GM12878 (cell line): Measurements from ENCODE around the gene YAP1. TPM values are rescaled to one million over a fixed set of nuclear protein-coding genes. Genes with fewer than 3 reads are reported as not detected.

Experiments used
- ATAC-seq: fragments of 200-7000 bp; cut with Tn5 transposase; 3 replicates; pipeline ENCODE4 v1.9.1; 2020; ENCODE audit warnings: mild to moderate bottlenecking, moderate library complexity
- BruUV-seq: library from RNA; stranded (reverse); fragments of 400-500 nt; replicated peaks from 2 replicates; lab custom pipeline; 2021; lab: Mats Ljungman, UMichigan
- CTCF ChIA-PET: fragments of 300-600 bp; sonication (Branson Sonifier 250); formaldehyde crosslinking; extraction: SDS; loops from one replicate; lab custom pipeline; 2021; ENCODE audit warnings: inconsistent platforms; lab: Yijun Ruan, JAX
- POLR2A ChIA-PET: fragments of 350-600 bp; formaldehyde crosslinking; extraction: SDS; loops from one replicate; lab custom pipeline; 2021; ENCODE audit warnings: inconsistent platforms; lab: Charles Lee
- RAD21 ChIA-PET: fragments of 300-600 bp; sonication (Branson Sonifier 250); formaldehyde crosslinking; loops from one replicate; lab custom pipeline; 2023; ENCODE audit warnings: antibody characterized with exemption; ENCODE audit not compliant: unreplicated experiment; lab: Charles Lee
- SMC1A ChIA-PET: fragments of 300-600 bp; sonication (Branson Sonifier 250); formaldehyde crosslinking; loops from one replicate; lab custom pipeline; 2023; ENCODE audit not compliant: unreplicated experiment, uncharacterized antibody; lab: Charles Lee
- DNase-seq: peaks from one replicate; pipeline ENCODE4 v3.0.0-alpha.2; 2011; ENCODE audit warnings: low read depth, low spot score
- FAIRE-seq: peaks from 3 replicates; lab custom pipeline; 2011; peaks lifted over from hg19 to GRCh38; lab: Jason Lieb, UNC
- H2AFZ ChIP-seq: 2 replicates; pipeline ENCODE4 v1.6.0; 2011; ENCODE audit warnings: low read depth, low read length, control low read depth; ENCODE audit not compliant: control insufficient read depth
- H3K27ac ChIP-seq: 2 replicates; pipeline ENCODE4 v1.5.1; 2011; ENCODE audit warnings: control low read depth; ENCODE audit not compliant: control insufficient read depth, insufficient read depth
- H3K27me3 ChIP-seq, 2 experiments: replicated peaks in 1 of 2; 2 replicates each; pipeline versions ENCODE4 v1.6.0 to v1.6.1; 2011; ENCODE audit warnings: low read length in 1 of 2; ENCODE audit not compliant: control insufficient read depth in 2 of 2, insufficient read depth in 2 of 2
- H3K36me3 ChIP-seq, 2 experiments: 2 replicates each; pipeline ENCODE4 v1.5.1; 2011; ENCODE audit warnings: low read length in 1 of 2; ENCODE audit not compliant: control insufficient read depth in 2 of 2, insufficient read depth in 2 of 2
- H3K4me1 ChIP-seq: 2 replicates; pipeline ENCODE4 v1.6.1; 2011; ENCODE audit warnings: mild to moderate bottlenecking, low read length, moderate library complexity, mixed read lengths; ENCODE audit not compliant: control insufficient read depth, insufficient read depth
- H3K4me2 ChIP-seq: 2 replicates; pipeline ENCODE4 v1.6.0; 2011; ENCODE audit warnings: control low read depth; ENCODE audit not compliant: control insufficient read depth, insufficient read depth
- H3K4me3 ChIP-seq: fragments of 200-600 bp; sonication (generic); 2 replicates; pipeline ENCODE4 v1.5.1; 2016
- H3K79me2 ChIP-seq: 2 replicates; pipeline ENCODE4 v1.6.0; 2011; ENCODE audit warnings: low read length; ENCODE audit not compliant: control insufficient read depth, insufficient read depth
- H3K9ac ChIP-seq: 2 replicates; pipeline ENCODE4 v1.8.0; 2011; ENCODE audit warnings: low read length, control low read depth, mixed read lengths; ENCODE audit not compliant: control insufficient read depth, insufficient read depth
- H3K9me3 ChIP-seq: replicated peaks from 3 replicates; pipeline ENCODE4 v1.5.1; 2011; ENCODE audit warnings: mild to moderate bottlenecking, low read length; ENCODE audit not compliant: control insufficient read depth, insufficient read depth
- H4K20me1 ChIP-seq: 2 replicates; pipeline ENCODE4 v1.6.0; 2011; ENCODE audit not compliant: control insufficient read depth, insufficient read depth
- BMI1 ChIP-seq: fragments of 450-650 bp; IDR thresholded peaks from 2 replicates; pipeline ENCODE4 v1.6.1; 2016; ENCODE audit warnings: mild to moderate bottlenecking, moderate library complexity, borderline replicate concordance
- CHD4 ChIP-seq: fragments of 200-600 bp; sonication (generic); IDR thresholded peaks from 2 replicates; pipeline ENCODE4 v1.6.1; 2016; ENCODE audit warnings: mild to moderate bottlenecking
- EED ChIP-seq: sonication (generic); IDR thresholded peaks from 2 replicates; pipeline ENCODE4 v1.6.1; 2016; ENCODE audit warnings: antibody characterized with exemption, low read depth
- IKZF2 ChIP-seq, 2 experiments: fragments of 450-650 bp; IDR thresholded peaks; 2 replicates each; pipeline ENCODE4 v1.6.1; 2017; ENCODE audit warnings: mild to moderate bottlenecking in 2 of 2, moderate library complexity in 2 of 2
- MEF2B ChIP-seq: fragments of 450-650 bp; IDR thresholded peaks from 2 replicates; pipeline ENCODE4 v1.6.1; 2018; ENCODE audit warnings: mild to moderate bottlenecking, moderate library complexity; ENCODE audit not compliant: partially characterized antibody, poor library complexity, severe bottlenecking
- MLLT1 ChIP-seq: fragments of 450-650 bp; IDR thresholded peaks from 2 replicates; pipeline ENCODE4 v1.6.1; 2016; ENCODE audit warnings: mild to moderate bottlenecking
- MXI1 ChIP-seq: fragments of 150-350 bp; IDR thresholded peaks from 2 replicates; pipeline ENCODE4 v1.6.1; 2011; ENCODE audit warnings: low read depth, mild to moderate bottlenecking, inconsistent platforms, low read length, improper control_type of control experiment
- NBN ChIP-seq: fragments of 450-650 bp; IDR thresholded peaks from 2 replicates; pipeline ENCODE4 v1.6.1; 2016
- PAX5 ChIP-seq: IDR thresholded peaks from 2 replicates; pipeline ENCODE4 v1.6.1; 2011; ENCODE audit warnings: low read depth, low read length, borderline replicate concordance
- PKNOX1 ChIP-seq: fragments of 450-650 bp; IDR thresholded peaks from 2 replicates; pipeline ENCODE4 v1.6.1; 2016; ENCODE audit warnings: mild to moderate bottlenecking
- RCOR1 ChIP-seq: conservative IDR thresholded peaks from 2 replicates; pipeline ENCODE4 v1.6.1; 2012; ENCODE audit warnings: low read depth, low read length, improper control_type of control experiment
- STAT3 ChIP-seq: IDR thresholded peaks from 2 replicates; pipeline ENCODE4 v1.6.1; 2011; ENCODE audit warnings: low read depth, low read length, improper control_type of control experiment
- SUPT20H ChIP-seq: IDR thresholded peaks from 2 replicates; pipeline ENCODE4 v1.6.1; 2011; ENCODE audit warnings: low read depth, mild to moderate bottlenecking, low read length, moderate library complexity, borderline replicate concordance; ENCODE audit not compliant: control insufficient read depth
- ZNF274 ChIP-seq: IDR thresholded peaks from one replicate; pipeline ENCODE4 v1.8.0; 2011; ENCODE audit not compliant: insufficient read length, insufficient read depth
- WGBS: methylation state at CpG from one replicate; pipeline ENCODE4 v1.1.6; 2016; ENCODE audit warnings: low lambda C conversion rate; ENCODE audit not compliant: insufficient replicate concordance, insufficient coverage; ENCODE audit errors: missing lambda C conversion rate; 5-methylcytosine and 5-hydroxymethylcytosine counted together
- in situ Hi-C: fragments of 300-500 bp; cut with MboI; formaldehyde crosslinking; loops from 9 replicates; pipeline ENCODE4 v1.14.3; 2018; ENCODE audit warnings: mixed read lengths
- intact Hi-C: fragments of 100-400 bp; cut with micrococcal nuclease; formaldehyde crosslinking; loops from one replicate; pipeline ENCODE4 v1.14.2; 2022; ENCODE audit not compliant: unreplicated experiment
- polyA plus RNA-seq, 11 experiments: library from polyadenylated mRNA; depleted of rRNA in 4 of 11; unstranded in 6 of 11; stranded (reverse) in 5 of 11; fragments of >200 nt; fragmentation: Nextera tagmentation in 4 of 11; fragmentation: Illumina TruSeq in 1 of 11; extraction: Ambion mirVana in 4 of 11; extraction: Trizol in 1 of 11; gene quantifications; 1 replicate in 1 of 11; 2 replicates in 10 of 11; pipeline versions ENCODE4 v1.2.1 to v1.2.3, GENCODE V29; 2011 to 2016; ENCODE audit warnings: inconsistent platforms in 2 of 11, missing spikeins in 2 of 11, low read depth in 1 of 11
- total RNA-seq, 4 experiments: library from RNA; depleted of rRNA in 3 of 4; stranded (reverse); fragments of >200 nt in 3 of 4; fragmentation: Illumina TruSeq in 1 of 4; extraction: Trizol in 1 of 4; gene quantifications; 2 replicates each; pipeline versions ENCODE4 v1.2.1 to v1.2.3, GENCODE V29; 2013 to 2021
- TF ChIP-seq, protein P1 (sequence below): IDR thresholded peaks from 2 replicates; pipeline ENCODE4 v1.6.1; 2011; ENCODE audit warnings: low read depth, mild to moderate bottlenecking, low read length, moderate library complexity, borderline replicate concordance; ENCODE audit errors: extremely low read depth

YAP1 gene
- total and polyA plus RNA-seq, 10 of the 15 experiments (the other 5 are each of a cell fraction or from before 2014, with no cell fraction given), result 0.03 to 0.33 (median 0.10) TPM; not detected in 6

- Histone ChIP-seq H3K9me3 (no peaks in the 10 kb centered on the region), H3K9ac (no peak overlapping the region), H2AFZ (no peak overlapping the region), H3K4me1 (no peaks in the 10 kb centered on the region), H3K27me3 (no peaks in the 10 kb centered on the region; a peak in 1 of 4 replicates), H3K27ac (no peak overlapping the region), H3K4me3 (no peak overlapping the region), H3K36me3 (no peaks in the 10 kb centered on the region), H3K4me2 (no peak overlapping the region), H4K20me1 (no peaks in the 10 kb centered on the region), H3K79me2 (no peaks in the 10 kb centered on the region)
- intact Hi-C loops, result no loop called here
- DNase-seq (no peak), FAIRE-seq (no peak), ATAC-seq (no peak)
- 48% methylated on average over 9 of the region's 9 CpGs for WGBS
- no peak for TF ChIP-seq NBN
- TF ChIP-seq MXI1, result no peak
- no peak for TF ChIP-seq MEF2B
- TF ChIP-seq SUPT20H, result no peak
- TF ChIP-seq MLLT1, result no peak
- no peak for TF ChIP-seq STAT3
- TF ChIP-seq EED, result no peak
- TF ChIP-seq PKNOX1, result no peak
- TF ChIP-seq PAX5, result no peak
- TF ChIP-seq RCOR1, result no peak
- TF ChIP-seq IKZF2 (IDR thresholded peaks at IDR 0.05), result no peak
- TF ChIP-seq BMI1, result no peak
- TF ChIP-seq CHD4, result no peak
- TF ChIP-seq ZNF274, result no peak
- TF ChIP-seq, protein P1, sequence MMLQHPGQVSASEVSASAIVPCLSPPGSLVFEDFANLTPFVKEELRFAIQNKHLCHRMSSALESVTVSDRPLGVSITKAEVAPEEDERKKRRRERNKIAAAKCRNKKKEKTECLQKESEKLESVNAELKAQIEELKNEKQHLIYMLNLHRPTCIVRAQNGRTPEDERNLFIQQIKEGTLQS, result no peak
- POLR2A ChIA-PET, result no interaction called here
- SMC1A ChIA-PET, result interaction anchor here (0.9 kb wide), 1 partner anchor 439 kb away, joined by 3 read pairs; no protein-coding TSS in a partner anchor
- CTCF ChIA-PET, result interaction anchor here (1.2 kb wide), 1 partner anchor 439 kb away, joined by 3 read pairs; no protein-coding TSS in a partner anchor
- RAD21 ChIA-PET, result interaction anchor here (0.5 kb wide), 1 partner anchor 733 kb away, joined by 3 read pairs; no protein-coding TSS in a partner anchor
- BruUV-seq, result no TSS peak
- in situ Hi-C loops, result no loop called here
Measured at GRCh38 chr11:102226702-102227490, 116.6 kb downstream of the YAP1 start.
